AG10803 (cell line): ENCODE data around the gene ORC1.
A peak's percentile ranks its signal among the peaks of the same experiment; 100 is the strongest.
"Not testable (repeated sequence)": the region's sequence is repeated elsewhere in the genome, so short reads cannot be mapped to it uniquely, and the experiment has no call there.

Experiments used
- DNase-seq: peaks from one replicate; pipeline ENCODE4 v3.0.0; 2010; ENCODE audit warnings: low read depth
- H3K4me3 ChIP-seq: 2 replicates; pipeline ENCODE4 v1.5.1; 2011; ENCODE audit warnings: mild to moderate bottlenecking, low read length, control low read depth
- CTCF ChIP-seq: conservative IDR thresholded peaks from 2 replicates; pipeline ENCODE4 v1.5.1; 2011; ENCODE audit warnings: mild to moderate bottlenecking, low read length, control low read depth, inconsistent platforms

Gene ORC1

GRCh38 chr1:52399629-52400028 is 4.6 kb downstream of the ORC1 start:
- no peak for DNase-seq
- H3K4me3 ChIP-seq = no peak overlapping the region
- no peak for TF ChIP-seq CTCF

- DNase-seq = no peak
- H3K4me3 ChIP-seq = no peak overlapping the region
- TF ChIP-seq CTCF = no peak
Measured at GRCh38 chr1:52393174-52393573, 11.0 kb downstream of the ORC1 start.

GRCh38 chr1:52386458-52386857 is 17.8 kb downstream of the ORC1 start:
- DNase-seq = no peak
- no peak for TF ChIP-seq CTCF

GRCh38 chr1:52385376-52385775 is 18.8 kb downstream of the ORC1 start:
- no peak for DNase-seq
- TF ChIP-seq CTCF = no peak

More at GRCh38 chr1:52386458-52386857, 17.8 kb downstream of the ORC1 start:
- H3K4me3 ChIP-seq = no peak overlapping the region

GRCh38 chr1:52369851-52370250 is 34.4 kb downstream of the ORC1 start:
- H3K4me3 ChIP-seq, DNase-seq: not testable (repeated sequence)

More at GRCh38 chr1:52385376-52385775, 18.8 kb downstream of the ORC1 start:
- H3K4me3 ChIP-seq = no peak overlapping the region

- TF ChIP-seq CTCF = peak; percentile 25
Measured at GRCh38 chr1:52368383-52369172, 35.6 kb downstream of the ORC1 start.

GRCh38 chr1:52367272-52367671 is 37.0 kb downstream of the ORC1 start:
- no peak overlapping the region for H3K4me3 ChIP-seq
- TF ChIP-seq CTCF = no peak
- DNase-seq = no peak

More at GRCh38 chr1:52368383-52369172, 35.6 kb downstream of the ORC1 start:
- peak overlapping the region; percentile 44 for H3K4me3 ChIP-seq
- peak; percentile 25 for DNase-seq

GRCh38 chr1:52366517-52366827 is 37.8 kb downstream of the ORC1 start:
- no peak for DNase-seq
- no peak for TF ChIP-seq CTCF
- H3K4me3 ChIP-seq = peak overlapping the region; percentile 88
